ENCODE data around the gene PKM. TPM values are rescaled to one million over a fixed set of nuclear protein-coding genes. Genes with fewer than 3 reads are reported as not detected.

Gene PKM
- total RNA-seq, 2 experiments from 2014 or later: 202 to 203 TPM

- H3K4me3 Mint-ChIP-seq: no peak overlapping the region
- no peak overlapping the region for H3K27ac Mint-ChIP-seq
- no peaks in the 10 kb centered on the region for H3K36me3 Mint-ChIP-seq (ENCODE audit: low read depth)
- no peaks in the 10 kb centered on the region for H3K4me1 Mint-ChIP-seq (ENCODE audit: low read depth)
- H3K9me3 Mint-ChIP-seq: no peaks in the 10 kb centered on the region
- ATAC-seq (ENCODE audit: poor library complexity) (no peak), DNase-seq (no peak)
- Histone ChIP-seq H3K4me3 (ENCODE audit: low read length) (no peak overlapping the region), H3K9me3 (ENCODE audit: control insufficient read depth in 1 of 2, insufficient read depth in 1 of 2, low read length in 2 of 2) (peaks cover 0 to 3% of the 10 kb centered on the region in 2 experiments), H3K4me1 (ENCODE audit: insufficient read depth, low read length) (peaks cover 7% of the 10 kb centered on the region), H3K27me3 (ENCODE audit: control insufficient read depth in 1 of 2, insufficient read depth in 2 of 2, low read length in 2 of 2) (no peaks in the 10 kb centered on the region), H3K36me3 (ENCODE audit: insufficient read depth, low read length) (no peaks in the 10 kb centered on the region), H3K27ac (ENCODE audit: low read depth in 1 of 2, low read length in 2 of 2) (no peak overlapping the region)
- intact Hi-C loops (cut with DNase I, micrococcal nuclease): no loop called here
- no peak for TF ChIP-seq CTCF (IDR thresholded peaks at IDR 0.05)
- CTCF ChIA-PET: no interaction called here
- POLR2A ChIA-PET: no interaction called here
- H3K27me3 Mint-ChIP-seq: no peaks in the 10 kb centered on the region
Observed at GRCh38 chr15:72166716-72167417, 64.1 kb downstream of the PKM start.

DNA sequence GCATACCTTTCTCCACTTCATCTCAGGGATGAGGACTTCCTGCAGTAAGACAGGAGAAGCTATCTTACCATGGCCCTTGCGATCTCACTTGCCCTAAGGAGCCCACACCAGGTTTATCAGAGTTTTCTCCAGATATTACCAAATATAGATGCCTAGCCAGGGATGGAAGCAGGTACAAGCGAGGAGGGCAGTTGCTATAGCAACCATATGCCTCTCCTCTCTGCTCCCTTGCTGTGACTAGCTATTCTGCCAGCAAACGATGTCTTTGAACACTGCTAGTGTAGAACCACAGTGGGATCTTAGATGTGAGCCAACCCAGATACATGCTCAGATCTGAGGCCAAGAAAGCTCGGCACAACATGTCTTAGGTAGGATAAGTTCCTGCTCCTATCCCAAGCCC, 67.3 kb downstream of the PKM start:
- Mint-ChIP-seq H3K36me3 (ENCODE audit: low read depth) (no peaks in the 10 kb centered on the region), H3K27ac (no peak overlapping the region), H3K9me3 (no peaks in the 10 kb centered on the region), H3K27me3 (no peaks in the 10 kb centered on the region), H3K4me1 (ENCODE audit: low read depth) (no peaks in the 10 kb centered on the region), H3K4me3 (no peak overlapping the region)
- CTCF ChIA-PET: no interaction called here
- no peaks in the 10 kb centered on the region for H3K27me3 ChIP-seq (ENCODE audit: control insufficient read depth in 1 of 2, insufficient read depth in 2 of 2, low read length in 2 of 2)
- no peak overlapping the region for H3K27ac ChIP-seq (ENCODE audit: low read depth in 1 of 2, low read length in 2 of 2)
- no peak for ATAC-seq (ENCODE audit: poor library complexity)
- H3K9me3 ChIP-seq (ENCODE audit: control insufficient read depth in 1 of 2, insufficient read depth in 1 of 2, low read length in 2 of 2): no peaks in the 10 kb centered on the region
- H3K4me1 ChIP-seq (ENCODE audit: insufficient read depth, low read length): peaks cover 7% of the 10 kb centered on the region
- H3K36me3 ChIP-seq (ENCODE audit: insufficient read depth, low read length): no peaks in the 10 kb centered on the region
- TF ChIP-seq CTCF (IDR thresholded peaks at IDR 0.05): no peak
- H3K4me3 ChIP-seq (ENCODE audit: low read length): no peak overlapping the region
- DNase-seq: no peak
- intact Hi-C loops (cut with DNase I, micrococcal nuclease): no loop called here
- POLR2A ChIA-PET: no interaction called here

GRCh38 chr15:72162569-72162968, 68.4 kb downstream of the PKM start:
- intact Hi-C loops (cut with DNase I, micrococcal nuclease): no loop called here
- no peaks in the 10 kb centered on the region for H3K36me3 Mint-ChIP-seq (ENCODE audit: low read depth)
- ChIA-PET POLR2A (no interaction called here), CTCF (no interaction called here)
- DNase-seq (no peak), ATAC-seq (ENCODE audit: poor library complexity) (no peak)
- no peaks in the 10 kb centered on the region for H3K27me3 Mint-ChIP-seq
- no peaks in the 10 kb centered on the region for H3K9me3 Mint-ChIP-seq
- no peak overlapping the region for H3K27ac Mint-ChIP-seq
- Histone ChIP-seq H3K9me3 (ENCODE audit: control insufficient read depth in 1 of 2, insufficient read depth in 1 of 2, low read length in 2 of 2) (no peaks in the 10 kb centered on the region), H3K4me1 (ENCODE audit: insufficient read depth, low read length) (no peaks in the 10 kb centered on the region), H3K27me3 (ENCODE audit: control insufficient read depth in 1 of 2, insufficient read depth in 2 of 2, low read length in 2 of 2) (no peaks in the 10 kb centered on the region), H3K4me3 (ENCODE audit: low read length) (no peak overlapping the region), H3K27ac (ENCODE audit: low read depth in 1 of 2, low read length in 2 of 2) (no peak overlapping the region), H3K36me3 (ENCODE audit: insufficient read depth, low read length) (no peaks in the 10 kb centered on the region)
- TF ChIP-seq CTCF (IDR thresholded peaks at IDR 0.05): no peak
- H3K4me3 Mint-ChIP-seq: no peak overlapping the region
- H3K4me1 Mint-ChIP-seq (ENCODE audit: low read depth): no peaks in the 10 kb centered on the region

Data from CD4-positive, alpha-beta T cell (primary cell).